HG03139 (cell line): ENCODE measurements around the gene TRPV3.
"Not testable (repeated sequence)": the region's sequence is repeated elsewhere in the genome, so short reads cannot be mapped to it uniquely, and the experiment has no call there.

Source experiments
- ATAC-seq: cut with Tn5 transposase; IDR thresholded peaks from one replicate; pipeline ENCODE4 v1.9.1; 2021; ENCODE audit not compliant: unreplicated experiment

The TRPV3 gene

GRCh38 chr17:3557768-3558583 lies at the start of gene TRPV3:
Gene TRPV3 (minus strand): TSS chr17:3557812. CDS start chr17:3554850, 2,962 bp downstream.
- no peak for ATAC-seq

- ATAC-seq: no peak
Observed at GRCh38 chr17:3603870-3604259, 46.3 kb upstream of the TRPV3 start.

- no peak for ATAC-seq
Observed at GRCh38 chr17:3603119-3603869, 45.7 kb upstream of the TRPV3 start.

GRCh38 chr17:3602499-3602898 lies 44.9 kb upstream of the TRPV3 start:
- ATAC-seq: no peak

- no peak for ATAC-seq
Observed at GRCh38 chr17:3600529-3601205, 43.1 kb upstream of the TRPV3 start.

GRCh38 chr17:3598078-3598477 lies 40.5 kb upstream of the TRPV3 start:
- ATAC-seq: no peak

- no peak for ATAC-seq
Observed at GRCh38 chr17:3596804-3597464, 39.3 kb upstream of the TRPV3 start.

- no peak for ATAC-seq
Observed at GRCh38 chr17:3594976-3595375, 37.4 kb upstream of the TRPV3 start.

GRCh38 chr17:3594051-3594800 lies 36.6 kb upstream of the TRPV3 start:
- ATAC-seq: no peak

- ATAC-seq: no peak
Observed at GRCh38 chr17:3593384-3593783, 35.8 kb upstream of the TRPV3 start.

- ATAC-seq: no peak
Observed at GRCh38 chr17:3592216-3592860, 34.7 kb upstream of the TRPV3 start.

- no peak for ATAC-seq
Observed at GRCh38 chr17:3590768-3591167, 33.2 kb upstream of the TRPV3 start.

GRCh38 chr17:3590231-3590630 lies 32.6 kb upstream of the TRPV3 start:
- ATAC-seq: no peak

GRCh38 chr17:3589784-3590183 lies 32.2 kb upstream of the TRPV3 start:
- no peak for ATAC-seq

- ATAC-seq: no peak
Observed at GRCh38 chr17:3585826-3586225, 28.2 kb upstream of the TRPV3 start.

- no peak for ATAC-seq
Observed at GRCh38 chr17:3583456-3583855, 25.8 kb upstream of the TRPV3 start.

GRCh38 chr17:3582915-3583314 lies 25.3 kb upstream of the TRPV3 start:
- ATAC-seq: no peak

- ATAC-seq: not testable (repeated sequence)
Observed at GRCh38 chr17:3578667-3579066, 21.1 kb upstream of the TRPV3 start.

GRCh38 chr17:3576970-3577369 lies 19.4 kb upstream of the TRPV3 start:
- ATAC-seq: no peak

GRCh38 chr17:3575511-3575910 lies 17.9 kb upstream of the TRPV3 start:
- ATAC-seq: no peak
